Cerebellar nuclear complex (tissue), 1 donor: Measurements from ENCODE around the gene STK40.

Source experiments
- DNase-seq, 2 experiments: peaks; one replicate each; lab custom pipeline; 2025; lab: John Stamatoyannopoulos, UW

Gene STK40

GRCh38 chr1:36398370-36398977, 12.8 kb upstream of the STK40 start:
- DNase-seq: no peak

GRCh38 chr1:36397378-36398230, 11.9 kb upstream of the STK40 start, which contains the start of gene LSM10:
TSS of gene LSM10 (minus strand) at chr1:36397908. CDS start at chr1:36394129, 3,779 bp downstream.
- peak; percentile 76 to 83 for DNase-seq

GRCh38 chr1:36397083-36397377, 11.3 kb upstream of the STK40 start:
- no peak for DNase-seq

- no peak for DNase-seq
Measured at GRCh38 chr1:36396359-36396758, 10.6 kb upstream of the STK40 start.

GRCh38 chr1:36393686-36394085, 8.0 kb upstream of the STK40 start:
- DNase-seq: no peak

GRCh38 chr1:36392836-36393235, 7.1 kb upstream of the STK40 start:
- DNase-seq: no peak

- DNase-seq: no peak
Measured at GRCh38 chr1:36391271-36391670, 5.5 kb upstream of the STK40 start.

GRCh38 chr1:36390411-36390810, 4.7 kb upstream of the STK40 start:
- no peak for DNase-seq

DNA sequence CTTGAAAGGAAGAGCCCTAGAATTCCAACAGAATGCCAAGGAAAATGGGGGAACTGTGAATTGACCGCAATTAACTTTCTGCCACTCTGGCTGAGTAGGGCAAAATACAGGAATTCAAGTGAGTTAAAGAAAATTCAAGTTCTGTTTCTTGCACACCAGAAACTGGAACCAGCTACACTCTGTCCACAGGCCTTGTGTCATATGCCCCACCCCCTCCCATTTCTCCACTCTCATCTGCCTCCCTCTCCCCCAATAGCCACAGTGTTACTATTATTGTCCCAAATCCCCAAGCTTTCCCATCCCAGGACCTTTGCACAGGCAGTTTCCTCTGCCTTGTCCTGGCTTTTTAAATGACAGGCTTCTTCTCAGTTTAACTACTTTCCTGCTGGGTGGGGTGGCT, 4.3 kb upstream of the STK40 start:
- no peak for DNase-seq

DNA sequence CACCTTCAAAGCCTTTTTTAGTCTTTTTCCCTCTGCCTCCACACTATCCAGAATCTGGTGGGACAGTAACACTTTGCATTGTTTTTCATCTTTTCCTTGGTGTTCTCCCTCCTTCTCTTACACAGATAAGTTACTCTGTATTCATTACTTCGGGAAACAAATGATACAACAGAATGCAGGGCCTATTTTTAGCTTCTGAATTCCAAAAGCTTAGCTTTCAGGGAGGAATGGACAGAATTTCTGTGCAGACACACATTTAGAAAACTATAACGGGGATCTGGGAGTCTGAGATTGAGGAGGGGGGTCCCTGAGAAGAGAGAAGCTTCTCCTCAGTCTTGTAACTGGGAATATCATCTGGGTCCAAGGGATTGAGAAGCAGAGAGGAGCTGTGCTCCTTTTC, 3.5 kb upstream of the STK40 start:
- DNase-seq: no peak

GRCh38 chr1:36387141-36387949, 1.6 kb upstream of the STK40 start:
- DNase-seq: no peak

GRCh38 chr1:36386265-36387140, 779 bp upstream of the STK40 start:
- no peak for DNase-seq

- peak in 1 of 2 experiments; percentile 52 for DNase-seq
Measured at GRCh38 chr1:36384542-36385409, 948 bp downstream of the STK40 start.

DNA sequence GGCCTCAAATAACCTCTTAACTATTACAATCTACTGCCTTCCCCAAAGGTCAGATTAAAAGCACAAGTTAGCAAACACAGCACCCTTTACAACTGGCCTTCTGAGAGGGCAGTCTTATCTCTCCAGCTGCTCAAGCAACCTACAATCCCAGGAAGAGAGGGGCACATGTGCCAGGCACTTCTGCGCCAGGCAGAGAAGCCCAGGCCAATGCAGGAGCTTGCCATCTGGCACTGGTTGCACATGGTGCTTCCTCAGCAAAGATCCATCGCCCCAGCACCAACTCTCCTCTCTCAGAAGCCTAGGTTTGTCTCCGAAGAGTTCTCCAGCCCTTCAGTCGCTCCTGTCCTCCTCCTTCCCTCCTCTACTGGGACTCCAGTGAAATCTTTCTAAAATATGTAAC, 2.5 kb downstream of the STK40 start:
- DNase-seq: no peak

DNA sequence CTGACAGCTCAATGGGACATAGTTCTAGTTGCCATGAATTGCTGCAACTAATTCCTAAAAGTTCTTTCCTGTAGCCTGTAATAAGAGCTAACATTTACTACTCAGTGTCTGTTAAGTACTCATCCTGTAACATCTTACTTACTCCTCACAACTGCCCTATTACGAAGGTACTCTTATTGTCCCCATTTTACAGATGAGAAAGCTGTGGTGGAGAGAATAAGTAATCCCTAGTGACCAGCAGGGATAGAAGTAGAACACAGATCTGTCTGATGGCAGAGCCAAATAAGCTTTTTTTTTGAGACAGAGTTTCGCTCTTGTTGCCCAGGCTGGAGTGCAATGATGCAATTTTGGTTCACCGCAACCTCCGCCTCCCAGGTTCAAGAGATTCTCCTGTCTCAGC, 3.1 kb downstream of the STK40 start:
- DNase-seq: no peak

- no peak for DNase-seq
Measured at GRCh38 chr1:36382231-36382630, 3.5 kb downstream of the STK40 start.

DNA sequence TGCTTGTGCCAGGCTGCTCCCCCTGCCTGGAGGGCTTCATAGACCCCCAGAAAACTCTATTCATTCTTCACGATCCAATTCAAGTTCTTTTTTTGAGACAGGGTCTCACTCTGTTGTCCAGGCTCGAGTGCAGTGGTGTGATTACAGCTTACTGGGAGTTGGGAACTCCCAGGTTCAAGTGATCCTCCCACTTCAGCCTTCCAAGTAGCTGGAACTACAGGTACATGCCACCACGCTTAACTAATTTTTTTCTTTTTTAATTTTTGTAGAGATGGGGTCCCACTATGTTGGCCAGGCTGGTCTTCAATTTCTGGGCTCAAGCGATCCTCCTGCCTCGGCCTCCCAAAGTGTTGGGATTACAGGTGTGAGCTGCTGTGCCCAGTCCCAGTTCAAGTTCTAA, 4.3 kb downstream of the STK40 start:
- no peak for DNase-seq

GRCh38 chr1:36380782-36381181, 4.9 kb downstream of the STK40 start:
- DNase-seq: no peak

- DNase-seq: no peak
Measured at GRCh38 chr1:36380143-36380619, 5.5 kb downstream of the STK40 start.

GRCh38 chr1:36377791-36378492, 7.8 kb downstream of the STK40 start:
- no peak for DNase-seq
